ENCODE data around the gene AP3D1. TPM values are rescaled to one million over a fixed set of nuclear protein-coding genes. Genes with fewer than 3 reads are reported as not detected.

AP3D1 gene
- total RNA-seq, 1 donor from 2014 or later: 109 TPM

GRCh38 chr19:2070436-2070827, 80.9 kb downstream of the AP3D1 start:
- Histone ChIP-seq H3K4me1 (peaks cover 6% of the 10 kb centered on the region), H3K9me3 (no peaks in the 10 kb centered on the region), H3K27me3 (no peaks in the 10 kb centered on the region), H3K36me3 (peaks cover 53% of the 10 kb centered on the region), H3K27ac (no peak overlapping the region), H3K4me3 (no peak overlapping the region)
- intact Hi-C loops (cut with DNase I): loop anchor here (10.0 kb wide), 1 partner anchor 156 kb away; no protein-coding TSS in a partner anchor
- no peak for DNase-seq
- ATAC-seq: no peak
- TF ChIP-seq CTCF (IDR thresholded peaks at IDR 0.05): no peak

GRCh38 chr19:2064788-2065524, 86.4 kb downstream of the AP3D1 start:
- Histone ChIP-seq H3K27me3 (no peaks in the 10 kb centered on the region), H3K27ac (peak overlapping the region; percentile 61), H3K36me3 (no peaks in the 10 kb centered on the region), H3K4me1 (peaks cover 28% of the 10 kb centered on the region), H3K4me3 (no peak overlapping the region), H3K9me3 (no peaks in the 10 kb centered on the region)
- ATAC-seq: no peak
- TF ChIP-seq CTCF (IDR thresholded peaks at IDR 0.05): no peak
- intact Hi-C loops (cut with DNase I): loop anchor here (5.0 kb wide), 1 partner anchor 48 kb away; the partner anchor contains the start of gene BTBD2
- DNase-seq: no peak

GRCh38 chr19:2064395-2064787, 87.0 kb downstream of the AP3D1 start:
- no peak overlapping the region for H3K4me3 ChIP-seq
- intact Hi-C loops (cut with DNase I): no loop called here

GRCh38 chr19:2063824-2064223, 87.5 kb downstream of the AP3D1 start:
- ATAC-seq (no peak), DNase-seq (no peak)
- no peaks in the 10 kb centered on the region for H3K36me3 ChIP-seq
- no peak for TF ChIP-seq CTCF (IDR thresholded peaks at IDR 0.05)
- H3K4me3 ChIP-seq: no peak overlapping the region
- intact Hi-C loops (cut with DNase I): no loop called here
- H3K9me3 ChIP-seq: no peaks in the 10 kb centered on the region
- peak overlapping the region; percentile 61 for H3K27ac ChIP-seq
- peaks cover 34% of the 10 kb centered on the region for H3K4me1 ChIP-seq
- H3K27me3 ChIP-seq: no peaks in the 10 kb centered on the region

More at GRCh38 chr19:2064395-2064787, 87.0 kb downstream of the AP3D1 start:
- Histone ChIP-seq H3K36me3 (no peaks in the 10 kb centered on the region), H3K27ac (peak overlapping the region; percentile 61), H3K9me3 (no peaks in the 10 kb centered on the region), H3K4me1 (peaks cover 31% of the 10 kb centered on the region), H3K27me3 (no peaks in the 10 kb centered on the region)
- no peak for TF ChIP-seq CTCF (IDR thresholded peaks at IDR 0.05)
- DNase-seq (no peak), ATAC-seq (no peak)

- no peak overlapping the region for H3K4me3 ChIP-seq
- no peaks in the 10 kb centered on the region for H3K36me3 ChIP-seq
- ATAC-seq: no peak
- H3K9me3 ChIP-seq: no peaks in the 10 kb centered on the region
- H3K27ac ChIP-seq: no peak overlapping the region
- no peak for TF ChIP-seq CTCF (IDR thresholded peaks at IDR 0.05)
- H3K27me3 ChIP-seq: no peaks in the 10 kb centered on the region
- peaks cover 44% of the 10 kb centered on the region for H3K4me1 ChIP-seq
- DNase-seq: no peak
- intact Hi-C loops (cut with DNase I): no loop called here
Measured at GRCh38 chr19:2062770-2063169, 88.6 kb downstream of the AP3D1 start.

Data from upper lobe of right lung (tissue), 1 donor.